ENCODE results near the gene MRPL28. TPM values are rescaled to one million over a fixed set of nuclear protein-coding genes. Genes with fewer than 3 reads are reported as not detected.
"Not testable (repeated sequence)": the region's sequence is repeated elsewhere in the genome, so short reads cannot be mapped to it uniquely, and the experiment has no call there.

MRPL28 gene
- total RNA-seq, 1 experiment from 2014 or later: 242 TPM

- H3K27me3 ChIP-seq (ENCODE audit: control insufficient read depth, insufficient read depth, low read length): no peaks in the 10 kb centered on the region
- peaks cover 7% of the 10 kb centered on the region for H3K36me3 ChIP-seq (replicated peaks; ENCODE audit: control insufficient read depth, insufficient read depth, low read length)
- peak; percentile 96 for DNase-seq
- peak overlapping the region; percentile 35 for H3K4me3 ChIP-seq (ENCODE audit: insufficient read depth, low read depth, low read length)
These were observed 27.5 kb upstream of the MRPL28 start for GRCh38 chr16:397736-398332.

- Histone ChIP-seq H3K36me3 (replicated peaks; ENCODE audit: control insufficient read depth, insufficient read depth, low read length) (peaks cover 7% of the 10 kb centered on the region), H3K27me3 (ENCODE audit: control insufficient read depth, insufficient read depth, low read length) (no peaks in the 10 kb centered on the region), H3K4me3 (ENCODE audit: insufficient read depth, low read depth, low read length) (peak within 1 kb of the TSS; percentile 70)
- DNase-seq: peak; percentile 95
These were observed 26.9 kb upstream of the MRPL28 start, which contains the start of gene NME4 for GRCh38 chr16:397135-397661. NME4 (plus strand) TSS chr16:397199; CDS start chr16:397223, 24 bp downstream.

GRCh38 chr16:396605-397004 is 26.3 kb upstream of the MRPL28 start:
- peak; percentile 90 for DNase-seq
- peak overlapping the region; percentile 44 for H3K4me3 ChIP-seq (ENCODE audit: insufficient read depth, low read depth, low read length)
- no peaks in the 10 kb centered on the region for H3K27me3 ChIP-seq (ENCODE audit: control insufficient read depth, insufficient read depth, low read length)
- H3K36me3 ChIP-seq (replicated peaks; ENCODE audit: control insufficient read depth, insufficient read depth, low read length): peaks cover 7% of the 10 kb centered on the region

GRCh38 chr16:396199-396598 is 25.9 kb upstream of the MRPL28 start:
- no peak for DNase-seq
- H3K4me3 ChIP-seq (ENCODE audit: insufficient read depth, low read depth, low read length): peak overlapping the region; percentile 44
- no peaks in the 10 kb centered on the region for H3K27me3 ChIP-seq (ENCODE audit: control insufficient read depth, insufficient read depth, low read length)
- peaks cover 7% of the 10 kb centered on the region for H3K36me3 ChIP-seq (replicated peaks; ENCODE audit: control insufficient read depth, insufficient read depth, low read length)

- H3K4me3 ChIP-seq (ENCODE audit: insufficient read depth, low read depth, low read length): no peak overlapping the region
- DNase-seq: no peak
- H3K36me3 ChIP-seq (replicated peaks; ENCODE audit: control insufficient read depth, insufficient read depth, low read length): no peaks in the 10 kb centered on the region
- no peaks in the 10 kb centered on the region for H3K27me3 ChIP-seq (ENCODE audit: control insufficient read depth, insufficient read depth, low read length)
These were observed 22.2 kb upstream of the MRPL28 start for GRCh38 chr16:392450-393030.

GRCh38 chr16:391885-392335 is 21.6 kb upstream of the MRPL28 start:
- H3K4me3 ChIP-seq (ENCODE audit: insufficient read depth, low read depth, low read length): no peak overlapping the region
- peak; percentile 92 for DNase-seq
- H3K36me3 ChIP-seq (replicated peaks; ENCODE audit: control insufficient read depth, insufficient read depth, low read length): no peaks in the 10 kb centered on the region
- no peaks in the 10 kb centered on the region for H3K27me3 ChIP-seq (ENCODE audit: control insufficient read depth, insufficient read depth, low read length)

- DNase-seq: no peak
- Histone ChIP-seq H3K4me3 (ENCODE audit: insufficient read depth, low read depth, low read length) (no peak overlapping the region), H3K36me3 (replicated peaks; ENCODE audit: control insufficient read depth, insufficient read depth, low read length) (no peaks in the 10 kb centered on the region), H3K27me3 (ENCODE audit: control insufficient read depth, insufficient read depth, low read length) (no peaks in the 10 kb centered on the region)
These were observed 19.0 kb upstream of the MRPL28 start for GRCh38 chr16:389352-389751.

- not testable (repeated sequence) for H3K27me3 ChIP-seq (ENCODE audit: control insufficient read depth, insufficient read depth, low read length); H3K4me3 ChIP-seq (ENCODE audit: insufficient read depth, low read depth, low read length); H3K36me3 ChIP-seq (replicated peaks; ENCODE audit: control insufficient read depth, insufficient read depth, low read length); DNase-seq
These were observed 17.7 kb upstream of the MRPL28 start for GRCh38 chr16:387761-388666.

GRCh38 chr16:386641-387156 is 16.4 kb upstream of the MRPL28 start:
- Histone ChIP-seq H3K4me3 (ENCODE audit: insufficient read depth, low read depth, low read length) (no peak overlapping the region), H3K36me3 (replicated peaks; ENCODE audit: control insufficient read depth, insufficient read depth, low read length) (no peaks in the 10 kb centered on the region), H3K27me3 (ENCODE audit: control insufficient read depth, insufficient read depth, low read length) (no peaks in the 10 kb centered on the region)
- DNase-seq: no peak

- H3K27me3 ChIP-seq (ENCODE audit: control insufficient read depth, insufficient read depth, low read length): no peaks in the 10 kb centered on the region
- H3K36me3 ChIP-seq (replicated peaks; ENCODE audit: control insufficient read depth, insufficient read depth, low read length): no peaks in the 10 kb centered on the region
- peak overlapping the region; percentile 32 for H3K4me3 ChIP-seq (ENCODE audit: insufficient read depth, low read depth, low read length)
- DNase-seq: peak; percentile 85
These were observed 13.2 kb upstream of the MRPL28 start for GRCh38 chr16:383326-384051.

- Histone ChIP-seq H3K27me3 (ENCODE audit: control insufficient read depth, insufficient read depth, low read length) (no peaks in the 10 kb centered on the region), H3K36me3 (replicated peaks; ENCODE audit: control insufficient read depth, insufficient read depth, low read length) (no peaks in the 10 kb centered on the region; the same call in none of the 2 replicates), H3K4me3 (ENCODE audit: insufficient read depth, low read depth, low read length) (peak within 1 kb of the TSS; percentile 88)
- peak; percentile 97 for DNase-seq
These were observed 11.7 kb upstream of the MRPL28 start, which contains the start of gene PGAP6 for GRCh38 chr16:381789-382717. PGAP6 (minus strand) TSS chr16:381978; CDS start chr16:381821, 157 bp downstream.

GRCh38 chr16:381012-381788 is 10.9 kb upstream of the MRPL28 start:
- peak overlapping the region; percentile 88 for H3K4me3 ChIP-seq (ENCODE audit: insufficient read depth, low read depth, low read length)
- H3K27me3 ChIP-seq (ENCODE audit: control insufficient read depth, insufficient read depth, low read length): no peaks in the 10 kb centered on the region
- peak; percentile 84 for DNase-seq
- H3K36me3 ChIP-seq (replicated peaks; ENCODE audit: control insufficient read depth, insufficient read depth, low read length): no peaks in the 10 kb centered on the region; the same call in none of the 2 replicates

GRCh38 chr16:380762-381011 is 10.3 kb upstream of the MRPL28 start:
- no peaks in the 10 kb centered on the region for H3K27me3 ChIP-seq (ENCODE audit: control insufficient read depth, insufficient read depth, low read length)
- peak overlapping the region; percentile 88 for H3K4me3 ChIP-seq (ENCODE audit: insufficient read depth, low read depth, low read length)
- H3K36me3 ChIP-seq (replicated peaks; ENCODE audit: control insufficient read depth, insufficient read depth, low read length): peaks cover 1% of the 10 kb centered on the region
- no peak for DNase-seq
